Stimulated activated CD8-positive, alpha-beta memory T cell treated with anti-CD3 and anti-CD28 coated beads, Interleukin-15, amount 100 ng/mL, for 4 hours (primary cell): ENCODE data around the gene NIPBL.
"Not testable (repeated sequence)": the region's sequence is repeated elsewhere in the genome, so short reads cannot be mapped to it uniquely, and the experiment has no call there.

ENCODE experiments used
- DNase-seq, 2 donors: peaks; one replicate each; pipeline ENCODE4 v3.0.0-alpha.2; 2020; ENCODE audit warnings: low read depth in 2 of 2

The NIPBL gene

GRCh38 chr5:37034955-37035354 is 158.4 kb downstream of the NIPBL start:
- DNase-seq = no peak

- no peak for DNase-seq
Measured at GRCh38 chr5:37037840-37038239, 161.3 kb downstream of the NIPBL start.

GRCh38 chr5:37039824-37040223 is 163.3 kb downstream of the NIPBL start:
- DNase-seq = no peak

- no peak for DNase-seq
Measured at GRCh38 chr5:37043693-37044092, 167.1 kb downstream of the NIPBL start.

GRCh38 chr5:37044120-37044519 is 167.6 kb downstream of the NIPBL start:
- no peak for DNase-seq

GRCh38 chr5:37045703-37046102 is 169.1 kb downstream of the NIPBL start:
- DNase-seq = no peak

GRCh38 chr5:37047947-37048346 is 171.4 kb downstream of the NIPBL start:
- DNase-seq = no peak

GRCh38 chr5:37054391-37054790 is 177.8 kb downstream of the NIPBL start:
- DNase-seq = no peak

GRCh38 chr5:37055383-37055990 is 178.9 kb downstream of the NIPBL start:
- DNase-seq = no peak

GRCh38 chr5:37056762-37057161 is 180.2 kb downstream of the NIPBL start:
- no peak for DNase-seq

GRCh38 chr5:37060030-37060429 is 183.5 kb downstream of the NIPBL start:
- DNase-seq = no peak

- DNase-seq = no peak
Measured at GRCh38 chr5:37063739-37064138, 187.2 kb downstream of the NIPBL start.

GRCh38 chr5:37064442-37064841 is 187.9 kb downstream of the NIPBL start:
- no peak for DNase-seq

GRCh38 chr5:37071487-37071886 is 194.9 kb downstream of the NIPBL start:
- no peak for DNase-seq

- DNase-seq = no peak
Measured at GRCh38 chr5:37071901-37072581, 195.5 kb downstream of the NIPBL start.

GRCh38 chr5:37075399-37075950 is 198.9 kb downstream of the NIPBL start:
- no peak for DNase-seq

GRCh38 chr5:37077146-37077545 is 200.6 kb downstream of the NIPBL start:
- DNase-seq = no peak

GRCh38 chr5:37080697-37081096 is 204.1 kb downstream of the NIPBL start:
- no peak for DNase-seq

- not testable (repeated sequence) for DNase-seq
Measured at GRCh38 chr5:37082977-37083376, 206.4 kb downstream of the NIPBL start.

- DNase-seq = not testable (repeated sequence)
Measured at GRCh38 chr5:37086026-37086425, 209.5 kb downstream of the NIPBL start.

GRCh38 chr5:37086466-37087173 is 210.1 kb downstream of the NIPBL start:
- DNase-seq = no peak

- no peak for DNase-seq
Measured at GRCh38 chr5:37088009-37088408, 211.4 kb downstream of the NIPBL start.
